Liver (tissue), 9 donors: Measurements from ENCODE around the gene ASS1. TPM values are rescaled to one million over a fixed set of nuclear protein-coding genes. Genes with fewer than 3 reads are reported as not detected.

ENCODE experiments used
- DNase-seq: peaks from one replicate; pipeline ENCODE4 v3.0.0-alpha.2; 2017; ENCODE audit warnings: low spot score
- H3K27ac ChIP-seq, 2 donors: one replicate each; pipeline ENCODE4 v1.7.0; 2013; ENCODE audit warnings: inconsistent platforms in 2 of 2, low read length in 2 of 2, control low read depth in 1 of 2, low read depth in 1 of 2, mild to moderate bottlenecking in 1 of 2
- H3K27me3 ChIP-seq, 4 donors: one replicate each; pipeline versions ENCODE4 v1.6.1 to v1.7.0; 2013; ENCODE audit warnings: low read length in 3 of 4, inconsistent platforms in 1 of 4, mild to moderate bottlenecking in 1 of 4, moderate library complexity in 1 of 4; ENCODE audit not compliant: control insufficient read depth in 4 of 4, insufficient read depth in 4 of 4
- H3K36me3 ChIP-seq, 4 donors: one replicate each; pipeline versions ENCODE4 v1.6.1 to v1.7.0; 2013; ENCODE audit warnings: low read length in 3 of 4, mild to moderate bottlenecking in 3 of 4, low read depth in 1 of 4, moderate library complexity in 1 of 4; ENCODE audit not compliant: control insufficient read depth in 4 of 4, insufficient read depth in 3 of 4
- H3K4me1 ChIP-seq, 4 donors: one replicate each; pipeline versions ENCODE4 v1.6.1 to v1.7.0; 2013; ENCODE audit warnings: low read length in 3 of 4, mild to moderate bottlenecking in 3 of 4, moderate library complexity in 1 of 4; ENCODE audit not compliant: control insufficient read depth in 4 of 4, insufficient read depth in 4 of 4
- H3K4me3 ChIP-seq, 3 donors: one replicate each; pipeline versions ENCODE4 v1.6.1 to v1.7.0; 2013; ENCODE audit warnings: low read length in 3 of 3, control low read depth in 1 of 3, low read depth in 1 of 3, mild to moderate bottlenecking in 1 of 3
- H3K9ac ChIP-seq, 2 donors: one replicate each; pipeline ENCODE4 v1.7.0; 2013; ENCODE audit warnings: low read length in 2 of 2, mild to moderate bottlenecking in 2 of 2, moderate library complexity in 2 of 2, control low read depth in 1 of 2, low read depth in 1 of 2
- H3K9me3 ChIP-seq, 4 donors: one replicate each; pipeline versions ENCODE4 v1.6.1 to v1.7.0; 2013; ENCODE audit warnings: low read length in 3 of 4; ENCODE audit not compliant: control insufficient read depth in 4 of 4
- EGR1 ChIP-seq, 2 donors: IDR thresholded peaks; 2 replicates each; pipeline ENCODE4 v1.6.1; 2016 to 2018; ENCODE audit warnings: antibody characterized with exemption in 2 of 2, low read depth in 2 of 2
- FOXA1 ChIP-seq: IDR thresholded peaks from 2 replicates; pipeline ENCODE4 v1.6.1; 2016; ENCODE audit warnings: antibody characterized with exemption
- FOXA2 ChIP-seq: IDR thresholded peaks from 2 replicates; pipeline ENCODE4 v1.6.1; 2016; ENCODE audit warnings: antibody characterized with exemption
- GABPA ChIP-seq, 2 donors: IDR thresholded peaks in 1 of 2; conservative IDR thresholded peaks in 1 of 2; 2 replicates each; pipeline ENCODE4 v1.6.1; 2016; ENCODE audit warnings: antibody characterized with exemption in 2 of 2, mild to moderate bottlenecking in 1 of 2, moderate library complexity in 1 of 2
- HNF4G ChIP-seq: IDR thresholded peaks from 2 replicates; pipeline ENCODE4 v1.6.1; 2016; ENCODE audit warnings: antibody characterized with exemption
- JUND ChIP-seq, 2 donors: IDR thresholded peaks; 2 replicates each; pipeline ENCODE4 v1.6.1; 2016; ENCODE audit warnings: antibody characterized with exemption in 2 of 2
- NR2F2 ChIP-seq: IDR thresholded peaks from 2 replicates; pipeline ENCODE4 v1.6.1; 2016; ENCODE audit warnings: antibody characterized with exemption
- RXRA ChIP-seq, 2 donors: IDR thresholded peaks; 2 replicates each; pipeline ENCODE4 v1.6.1; 2017 to 2018; ENCODE audit warnings: antibody characterized with exemption in 2 of 2, mild to moderate bottlenecking in 1 of 2
- SP1 ChIP-seq: IDR thresholded peaks from 2 replicates; pipeline ENCODE4 v1.6.1; 2018; ENCODE audit warnings: antibody characterized with exemption, mild to moderate bottlenecking
- TAF1 ChIP-seq: conservative IDR thresholded peaks from 2 replicates; pipeline ENCODE4 v1.6.1; 2016; ENCODE audit warnings: antibody characterized with exemption, mild to moderate bottlenecking
- WGBS: extraction: QIAGEN DNeasy Blood & Tissue Kit; methylation state at CpG from one replicate; pipeline ENCODE4 v1.1.7; 2013; 5-methylcytosine and 5-hydroxymethylcytosine counted together
- polyA plus RNA-seq, 2 donors: library from polyadenylated mRNA; stranded (reverse) in 1 of 2; unstranded in 1 of 2; fragments of 200-250 nt in 1 of 2; fragments of >200 nt in 1 of 2; fragmentation: Nextera tagmentation in 1 of 2; extraction: Ambion mirVana in 1 of 2; gene quantifications; one replicate each; pipeline versions ENCODE4 v1.2.1 to v1.2.3, GENCODE V29; 2013 to 2015
- total RNA-seq, 2 donors: library from RNA; depleted of rRNA; stranded (reverse); fragments of >200 nt; gene quantifications; one replicate each; pipeline ENCODE4 v1.2.3, GENCODE V29; 2014
- TF ChIP-seq, protein P1 (sequence below): IDR thresholded peaks from 2 replicates; pipeline ENCODE4 v1.6.1; 2016; ENCODE audit warnings: antibody characterized with exemption, mild to moderate bottlenecking
- TF ChIP-seq, protein P2 (sequence below): IDR thresholded peaks from 2 replicates; pipeline ENCODE4 v1.6.1; 2016; ENCODE audit warnings: antibody characterized with exemption
- TF ChIP-seq, protein P3 (sequence below): IDR thresholded peaks from 2 replicates; pipeline ENCODE4 v1.6.1; 2016; ENCODE audit warnings: antibody characterized with exemption
- TF ChIP-seq, protein P4 (sequence below): IDR thresholded peaks from 2 replicates; pipeline ENCODE4 v1.6.1; 2016; ENCODE audit warnings: antibody characterized with exemption
- donor health status: healthy.
- donor health status: healthy.
- donor health status: healthy.
- donor health status: healthy.
- donor health status: healthy.

Gene ASS1
- total and polyA plus RNA-seq, 4 donors: 396 to 711 (median 533) TPM

DNA sequence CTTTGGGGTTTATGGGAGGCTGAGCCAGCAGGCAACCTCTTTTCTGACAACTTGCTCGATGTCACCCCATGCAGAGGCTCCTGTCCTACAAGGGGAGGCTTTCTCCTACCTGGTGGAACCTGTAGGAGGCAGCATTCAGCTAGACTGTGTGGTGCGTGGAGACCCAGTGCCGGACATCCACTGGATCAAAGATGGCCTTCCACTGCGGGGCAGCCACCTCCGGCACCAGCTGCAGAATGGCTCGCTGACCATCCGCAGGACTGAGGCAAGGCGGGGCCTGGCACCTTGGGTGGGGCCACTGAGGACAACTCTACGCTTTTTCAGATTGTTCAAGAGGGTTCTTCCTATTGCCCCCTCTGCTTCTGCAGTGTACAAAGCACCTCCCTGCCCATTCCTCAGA is 36.1 kb upstream of the ASS1 start (continued):
- TF ChIP-seq, protein P1, sequence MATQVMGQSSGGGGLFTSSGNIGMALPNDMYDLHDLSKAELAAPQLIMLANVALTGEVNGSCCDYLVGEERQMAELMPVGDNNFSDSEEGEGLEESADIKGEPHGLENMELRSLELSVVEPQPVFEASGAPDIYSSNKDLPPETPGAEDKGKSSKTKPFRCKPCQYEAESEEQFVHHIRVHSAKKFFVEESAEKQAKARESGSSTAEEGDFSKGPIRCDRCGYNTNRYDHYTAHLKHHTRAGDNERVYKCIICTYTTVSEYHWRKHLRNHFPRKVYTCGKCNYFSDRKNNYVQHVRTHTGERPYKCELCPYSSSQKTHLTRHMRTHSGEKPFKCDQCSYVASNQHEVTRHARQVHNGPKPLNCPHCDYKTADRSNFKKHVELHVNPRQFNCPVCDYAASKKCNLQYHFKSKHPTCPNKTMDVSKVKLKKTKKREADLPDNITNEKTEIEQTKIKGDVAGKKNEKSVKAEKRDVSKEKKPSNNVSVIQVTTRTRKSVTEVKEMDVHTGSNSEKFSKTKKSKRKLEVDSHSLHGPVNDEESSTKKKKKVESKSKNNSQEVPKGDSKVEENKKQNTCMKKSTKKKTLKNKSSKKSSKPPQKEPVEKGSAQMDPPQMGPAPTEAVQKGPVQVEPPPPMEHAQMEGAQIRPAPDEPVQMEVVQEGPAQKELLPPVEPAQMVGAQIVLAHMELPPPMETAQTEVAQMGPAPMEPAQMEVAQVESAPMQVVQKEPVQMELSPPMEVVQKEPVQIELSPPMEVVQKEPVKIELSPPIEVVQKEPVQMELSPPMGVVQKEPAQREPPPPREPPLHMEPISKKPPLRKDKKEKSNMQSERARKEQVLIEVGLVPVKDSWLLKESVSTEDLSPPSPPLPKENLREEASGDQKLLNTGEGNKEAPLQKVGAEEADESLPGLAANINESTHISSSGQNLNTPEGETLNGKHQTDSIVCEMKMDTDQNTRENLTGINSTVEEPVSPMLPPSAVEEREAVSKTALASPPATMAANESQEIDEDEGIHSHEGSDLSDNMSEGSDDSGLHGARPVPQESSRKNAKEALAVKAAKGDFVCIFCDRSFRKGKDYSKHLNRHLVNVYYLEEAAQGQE: no peak
- TF ChIP-seq TAF1: no peak
- TF ChIP-seq, protein P2, sequence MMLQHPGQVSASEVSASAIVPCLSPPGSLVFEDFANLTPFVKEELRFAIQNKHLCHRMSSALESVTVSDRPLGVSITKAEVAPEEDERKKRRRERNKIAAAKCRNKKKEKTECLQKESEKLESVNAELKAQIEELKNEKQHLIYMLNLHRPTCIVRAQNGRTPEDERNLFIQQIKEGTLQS: no peak

DNA sequence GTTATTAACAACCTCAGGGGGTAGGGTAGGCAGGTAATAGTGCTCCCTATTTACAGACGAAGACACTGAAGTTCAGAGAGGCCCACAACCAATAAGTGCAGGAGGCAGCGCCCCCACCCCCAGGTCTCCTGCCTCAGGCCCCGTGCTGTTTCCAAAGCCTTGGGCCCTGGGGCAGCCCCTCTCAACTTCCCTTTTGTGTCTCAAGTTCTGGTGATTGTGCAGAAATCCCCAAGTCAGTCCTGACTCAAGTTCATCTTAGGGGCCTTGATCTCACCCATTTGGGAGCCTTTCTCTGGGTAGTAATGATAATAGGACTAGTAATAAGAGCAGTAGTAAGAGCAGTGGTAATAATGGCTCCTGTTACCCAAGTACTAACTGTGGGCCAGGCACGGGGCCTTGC is 35.5 kb upstream of the ASS1 start:
- Histone ChIP-seq H3K4me3 (no peak overlapping the region), H3K9me3 (no peaks in the 10 kb centered on the region), H3K27ac (no peak overlapping the region), H3K9ac (no peak overlapping the region), H3K27me3 (no peaks in the 10 kb centered on the region), H3K36me3 (no peaks in the 10 kb centered on the region), H3K4me1 (peaks cover 0 to 4% (median 1%) of the 10 kb centered on the region in 4 donors)
- no peak for DNase-seq
- TF ChIP-seq RXRA (IDR thresholded peaks at IDR 0.05) (no peak), FOXA2 (no peak), SP1 (no peak), HNF4G (no peak), GABPA (IDR thresholded peaks at IDR 0.05 in 1 of 2, conservative IDR thresholded peaks at IDR 0.05 in 1 of 2) (no peak), EGR1 (IDR thresholded peaks at IDR 0.05; ENCODE audit: low read depth in 2 of 2) (no peak), FOXA1 (no peak), JUND (IDR thresholded peaks at IDR 0.05) (no peak), NR2F2 (no peak)
- TF ChIP-seq, protein P1: no peak
- TF ChIP-seq, protein P2: no peak
- TF ChIP-seq, protein P3, sequence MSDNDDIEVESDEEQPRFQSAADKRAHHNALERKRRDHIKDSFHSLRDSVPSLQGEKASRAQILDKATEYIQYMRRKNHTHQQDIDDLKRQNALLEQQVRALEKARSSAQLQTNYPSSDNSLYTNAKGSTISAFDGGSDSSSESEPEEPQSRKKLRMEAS: no peak
- TF ChIP-seq, protein P4, sequence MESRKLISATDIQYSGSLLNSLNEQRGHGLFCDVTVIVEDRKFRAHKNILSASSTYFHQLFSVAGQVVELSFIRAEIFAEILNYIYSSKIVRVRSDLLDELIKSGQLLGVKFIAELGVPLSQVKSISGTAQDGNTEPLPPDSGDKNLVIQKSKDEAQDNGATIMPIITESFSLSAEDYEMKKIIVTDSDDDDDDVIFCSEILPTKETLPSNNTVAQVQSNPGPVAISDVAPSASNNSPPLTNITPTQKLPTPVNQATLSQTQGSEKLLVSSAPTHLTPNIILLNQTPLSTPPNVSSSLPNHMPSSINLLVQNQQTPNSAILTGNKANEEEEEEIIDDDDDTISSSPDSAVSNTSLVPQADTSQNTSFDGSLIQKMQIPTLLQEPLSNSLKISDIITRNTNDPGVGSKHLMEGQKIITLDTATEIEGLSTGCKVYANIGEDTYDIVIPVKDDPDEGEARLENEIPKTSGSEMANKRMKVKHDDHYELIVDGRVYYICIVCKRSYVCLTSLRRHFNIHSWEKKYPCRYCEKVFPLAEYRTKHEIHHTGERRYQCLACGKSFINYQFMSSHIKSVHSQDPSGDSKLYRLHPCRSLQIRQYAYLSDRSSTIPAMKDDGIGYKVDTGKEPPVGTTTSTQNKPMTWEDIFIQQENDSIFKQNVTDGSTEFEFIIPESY: no peak
- 88% methylated on average over 4 of the region's 4 CpGs for WGBS
